OCI-LY3 (cell line): ENCODE results near the gene EVPL.

ENCODE experiments used
- H2AFZ ChIP-seq: fragments of 200-600, 300-600 bp; shearing (Covaris generic); 2 replicates; pipeline ENCODE4 v1.6.0; 2014; ENCODE audit warnings: antibody characterized with exemption, low read depth, low read length
- H3K27ac ChIP-seq: fragments of 200-600, 300-600 bp; sonication (generic); 2 replicates; pipeline ENCODE4 v1.5.1; 2014; ENCODE audit warnings: mild to moderate bottlenecking, low read length, moderate library complexity, mixed read lengths
- H3K27me3 ChIP-seq: fragments of 200-600, 300-600 bp; sonication (generic); 2 replicates; pipeline ENCODE4 v1.6.1; 2014; ENCODE audit warnings: low read depth, low read length, mixed read lengths
- H3K36me3 ChIP-seq: fragments of 200-600, 300-600 bp; sonication (generic); replicated peaks from 2 replicates; pipeline ENCODE3; 2014; ENCODE audit warnings: low read depth, low read length, mixed read lengths
- H3K4me1 ChIP-seq: fragments of 300-600, 200-600 bp; sonication (generic); 2 replicates; pipeline ENCODE4 v1.6.1; 2014; ENCODE audit warnings: low read length, mixed read lengths
- H3K4me2 ChIP-seq: fragments of 200-600, 300-600 bp; sonication (generic); 2 replicates; pipeline ENCODE4 v1.6.1; 2014; ENCODE audit warnings: low read length, mixed read lengths
- H3K4me3 ChIP-seq: fragments of 300-600, 200-600 bp; sonication (generic); 2 replicates; pipeline ENCODE4 v1.5.1; 2014; ENCODE audit warnings: antibody characterized with exemption, mild to moderate bottlenecking, low read length, moderate library complexity
- H3K79me2 ChIP-seq: fragments of 300-600, 200-600 bp; shearing (Covaris generic); 2 replicates; pipeline ENCODE4 v1.6.1; 2014; ENCODE audit warnings: mild to moderate bottlenecking, low read length, mixed read lengths
- H3K9ac ChIP-seq: fragments of 300-600, 200-600 bp; shearing (Covaris generic); 2 replicates; pipeline ENCODE4 v1.6.0; 2014; ENCODE audit warnings: mild to moderate bottlenecking, low read length, moderate library complexity
- H3K9me3 ChIP-seq: fragments of 200-600, 300-600 bp; shearing (Covaris generic); 2 replicates; pipeline ENCODE4 v1.6.1; 2014; ENCODE audit warnings: low read length, mixed read lengths; ENCODE audit not compliant: insufficient read depth
- H4K20me1 ChIP-seq: fragments of 200-600, 300-600 bp; sonication (generic); 2 replicates; pipeline ENCODE4 v1.6.1; 2016; ENCODE audit warnings: low read length, mixed read lengths; ENCODE audit not compliant: insufficient read depth
- CTCF ChIP-seq: fragments of 200-600, 300-600 bp; sonication (generic); IDR thresholded peaks from 2 replicates; pipeline ENCODE4 v1.5.1; 2014; ENCODE audit warnings: antibody characterized with exemption, low read length, low read depth
- EZH2phosphoT487 ChIP-seq: fragments of 200-600 bp; shearing (Covaris generic); IDR thresholded peaks from 2 replicates; pipeline ENCODE4 v1.6.1; 2018; ENCODE audit warnings: antibody characterized with exemption, mixed run types, low read depth

EVPL gene

GRCh38 chr17:76014925-76015261 lies 12.2 kb downstream of the EVPL start:
- Histone ChIP-seq H3K36me3 (no peaks in the 10 kb centered on the region), H2AFZ (no peak overlapping the region), H3K27me3 (no peaks in the 10 kb centered on the region), H4K20me1 (no peaks in the 10 kb centered on the region), H3K4me2 (no peak overlapping the region), H3K4me1 (peaks cover 7% of the 10 kb centered on the region; the same call in 1 of the 2 replicates), H3K27ac (no peak overlapping the region), H3K9ac (no peak overlapping the region), H3K9me3 (no peaks in the 10 kb centered on the region), H3K79me2 (no peaks in the 10 kb centered on the region), H3K4me3 (no peak overlapping the region)
- TF ChIP-seq EZH2phosphoT487 (no peak), CTCF (no peak)

GRCh38 chr17:76014100-76014924 lies 12.8 kb downstream of the EVPL start:
- Histone ChIP-seq H3K27me3 (no peaks in the 10 kb centered on the region), H2AFZ (peak overlapping the region; percentile 91), H3K36me3 (no peaks in the 10 kb centered on the region), H3K4me1 (peaks cover 7% of the 10 kb centered on the region; the same call in 1 of the 2 replicates), H3K79me2 (no peaks in the 10 kb centered on the region), H3K9me3 (no peaks in the 10 kb centered on the region), H3K4me2 (peak overlapping the region; percentile 72), H3K4me3 (peak overlapping the region; percentile 48), H3K9ac (no peak overlapping the region), H3K27ac (no peak overlapping the region), H4K20me1 (no peaks in the 10 kb centered on the region)
- peak; percentile 91 for TF ChIP-seq CTCF
- no peak for TF ChIP-seq EZH2phosphoT487

- no peaks in the 10 kb centered on the region for H3K79me2 ChIP-seq
- peak overlapping the region; percentile 91; the same call in 1 of the 2 replicates for H2AFZ ChIP-seq
- H3K4me3 ChIP-seq, result no peak overlapping the region
- TF ChIP-seq CTCF (no peak), EZH2phosphoT487 (no peak)
- H3K27ac ChIP-seq, result no peak overlapping the region
- no peaks in the 10 kb centered on the region for H4K20me1 ChIP-seq
- H3K4me2 ChIP-seq, result no peak overlapping the region
- H3K9ac ChIP-seq, result no peak overlapping the region
- no peaks in the 10 kb centered on the region for H3K9me3 ChIP-seq
- no peaks in the 10 kb centered on the region for H3K36me3 ChIP-seq
- H3K4me1 ChIP-seq, result peaks cover 7% of the 10 kb centered on the region; the same call in 1 of the 2 replicates
- H3K27me3 ChIP-seq, result no peaks in the 10 kb centered on the region
These were observed 13.7 kb downstream of the EVPL start for GRCh38 chr17:76013377-76013932.

GRCh38 chr17:76011951-76012350 lies 15.2 kb downstream of the EVPL start:
- H2AFZ ChIP-seq, result no peak overlapping the region
- H3K27ac ChIP-seq, result no peak overlapping the region
- peaks cover 7% of the 10 kb centered on the region; the same call in 1 of the 2 replicates for H3K4me1 ChIP-seq
- TF ChIP-seq CTCF (no peak), EZH2phosphoT487 (no peak)
- no peak overlapping the region for H3K9ac ChIP-seq
- H3K4me2 ChIP-seq, result no peak overlapping the region
- H3K4me3 ChIP-seq, result no peak overlapping the region
- no peaks in the 10 kb centered on the region for H3K9me3 ChIP-seq
- no peaks in the 10 kb centered on the region for H3K27me3 ChIP-seq
- H3K79me2 ChIP-seq, result no peaks in the 10 kb centered on the region
- no peaks in the 10 kb centered on the region for H3K36me3 ChIP-seq
- H4K20me1 ChIP-seq, result no peaks in the 10 kb centered on the region
